GM18520 (cell line): ENCODE measurements around the gene IGFL2.
"Not testable (repeated sequence)": the region's sequence is repeated elsewhere in the genome, so short reads cannot be mapped to it uniquely, and the experiment has no call there.

Experiments used
- ATAC-seq: cut with Tn5 transposase; IDR thresholded peaks from one replicate; pipeline ENCODE4 v1.9.1; 2021; ENCODE audit not compliant: unreplicated experiment

The IGFL2 gene

GRCh38 chr19:46186717-46187101 lies 38.7 kb downstream of the IGFL2 start:
- ATAC-seq: no peak

GRCh38 chr19:46189971-46190888 lies 42.2 kb downstream of the IGFL2 start:
- ATAC-seq: no peak

- no peak for ATAC-seq
Measured at GRCh38 chr19:46191356-46191755, 43.3 kb downstream of the IGFL2 start.

- ATAC-seq: no peak
Measured at GRCh38 chr19:46191972-46192371, 43.9 kb downstream of the IGFL2 start.

- ATAC-seq: not testable (repeated sequence)
Measured at GRCh38 chr19:46192626-46192991, 44.6 kb downstream of the IGFL2 start.

GRCh38 chr19:46192992-46193650 lies 45.1 kb downstream of the IGFL2 start:
- no peak for ATAC-seq

GRCh38 chr19:46193678-46194077 lies 45.6 kb downstream of the IGFL2 start:
- no peak for ATAC-seq

GRCh38 chr19:46195104-46195503 lies 47.1 kb downstream of the IGFL2 start:
- no peak for ATAC-seq

GRCh38 chr19:46195919-46196318 lies 47.9 kb downstream of the IGFL2 start:
- ATAC-seq: not testable (repeated sequence)

- no peak for ATAC-seq
Measured at GRCh38 chr19:46196410-46197124, 48.5 kb downstream of the IGFL2 start.

GRCh38 chr19:46197314-46198070 lies 49.5 kb downstream of the IGFL2 start:
- no peak for ATAC-seq

GRCh38 chr19:46198756-46199155 lies 50.7 kb downstream of the IGFL2 start:
- ATAC-seq: no peak

GRCh38 chr19:46201454-46202310 lies 53.6 kb downstream of the IGFL2 start:
- ATAC-seq: no peak

GRCh38 chr19:46202426-46202825 lies 54.4 kb downstream of the IGFL2 start:
- no peak for ATAC-seq

GRCh38 chr19:46202872-46203860 lies 55.1 kb downstream of the IGFL2 start:
- ATAC-seq: no peak

GRCh38 chr19:46204008-46204407 lies 56.0 kb downstream of the IGFL2 start:
- no peak for ATAC-seq

- ATAC-seq: no peak
Measured at GRCh38 chr19:46205183-46205984, 57.3 kb downstream of the IGFL2 start.

GRCh38 chr19:46206176-46206575 lies 58.1 kb downstream of the IGFL2 start:
- ATAC-seq: no peak
